GM21528 (cell line): Measurements from ENCODE around the gene DHX8.

ENCODE experiments used
- ATAC-seq: cut with Tn5 transposase; IDR thresholded peaks from one replicate; pipeline ENCODE4 v1.9.1; 2021; ENCODE audit warnings: mild to moderate bottlenecking, moderate library complexity; ENCODE audit not compliant: unreplicated experiment, low FRiP score

DHX8 gene

DNA sequence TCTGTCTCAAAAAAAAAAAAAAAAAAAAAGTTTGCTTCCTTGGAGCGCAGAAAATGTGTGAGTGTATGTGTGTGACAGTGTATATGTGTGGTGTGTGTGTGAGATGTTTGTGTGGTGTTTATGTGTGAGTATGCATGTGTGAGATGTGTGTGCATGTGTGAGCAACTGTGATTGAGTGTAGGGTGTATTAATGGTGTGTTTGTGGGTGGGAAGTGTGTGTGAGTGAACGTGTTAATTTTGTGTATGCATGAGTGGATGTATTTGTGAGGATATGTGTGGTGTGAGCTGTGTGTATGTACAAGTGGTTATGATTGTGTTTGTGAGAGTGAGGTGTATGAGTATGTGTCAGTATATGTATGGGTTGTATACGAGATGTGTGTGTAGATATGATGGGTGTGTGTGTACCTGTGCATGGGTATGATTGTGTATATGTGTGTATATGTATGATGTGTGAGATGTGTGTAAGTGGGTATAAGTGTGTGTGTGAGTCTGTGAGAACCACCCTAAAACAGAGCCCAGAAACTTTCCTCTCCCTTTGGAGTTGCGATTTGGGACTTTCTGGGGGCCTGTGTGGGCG lies 84.8 kb downstream of the DHX8 start:
- no peak for ATAC-seq

DNA sequence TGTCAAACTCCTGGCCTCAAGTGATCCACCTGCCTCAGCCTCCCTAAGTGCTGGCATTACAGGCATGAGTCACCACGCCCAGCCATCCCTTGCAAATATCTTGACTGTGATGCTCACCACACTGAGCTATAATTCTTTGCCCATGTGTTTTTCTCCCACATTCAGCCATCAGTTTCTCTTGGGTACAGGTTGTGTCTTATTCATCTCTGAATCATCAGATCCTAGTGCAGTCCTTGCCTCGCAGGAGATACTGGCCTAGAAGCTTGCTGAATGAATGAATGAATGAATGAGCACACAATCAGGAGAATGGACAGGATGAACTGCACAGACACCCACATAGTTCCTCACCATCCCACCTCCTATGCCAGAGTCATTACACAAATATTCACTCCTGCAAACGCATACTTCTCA lies 86.7 kb downstream of the DHX8 start:
- ATAC-seq = no peak

DNA sequence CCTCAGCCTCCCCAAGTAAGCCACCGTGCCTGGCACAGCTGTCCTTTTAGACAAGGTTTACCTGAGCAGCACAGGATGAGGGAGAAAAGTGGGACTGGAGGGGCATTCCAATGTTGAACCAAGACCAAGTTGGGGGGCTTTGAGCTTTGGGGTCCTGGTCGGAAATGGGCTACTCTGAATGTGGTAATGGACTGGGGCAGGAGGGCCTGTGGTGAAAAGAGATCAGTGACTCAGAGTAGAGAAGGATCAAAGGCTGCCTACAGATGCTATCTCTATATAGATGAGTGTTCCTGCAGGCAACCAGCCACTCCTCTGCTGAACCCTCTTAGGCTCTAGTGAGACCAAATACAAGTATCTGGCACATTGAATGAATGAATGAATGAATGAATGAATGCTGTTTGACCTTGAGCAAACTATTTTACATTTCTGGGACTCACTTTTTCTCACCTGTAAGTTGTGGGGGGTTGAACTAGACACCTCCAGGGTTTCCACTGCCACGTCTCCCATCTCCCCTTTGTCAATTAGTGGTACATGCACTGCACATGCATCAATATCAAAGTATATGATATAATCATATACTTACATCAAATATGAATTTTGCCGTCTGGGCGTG lies 88.7 kb downstream of the DHX8 start:
- no peak for ATAC-seq

DNA sequence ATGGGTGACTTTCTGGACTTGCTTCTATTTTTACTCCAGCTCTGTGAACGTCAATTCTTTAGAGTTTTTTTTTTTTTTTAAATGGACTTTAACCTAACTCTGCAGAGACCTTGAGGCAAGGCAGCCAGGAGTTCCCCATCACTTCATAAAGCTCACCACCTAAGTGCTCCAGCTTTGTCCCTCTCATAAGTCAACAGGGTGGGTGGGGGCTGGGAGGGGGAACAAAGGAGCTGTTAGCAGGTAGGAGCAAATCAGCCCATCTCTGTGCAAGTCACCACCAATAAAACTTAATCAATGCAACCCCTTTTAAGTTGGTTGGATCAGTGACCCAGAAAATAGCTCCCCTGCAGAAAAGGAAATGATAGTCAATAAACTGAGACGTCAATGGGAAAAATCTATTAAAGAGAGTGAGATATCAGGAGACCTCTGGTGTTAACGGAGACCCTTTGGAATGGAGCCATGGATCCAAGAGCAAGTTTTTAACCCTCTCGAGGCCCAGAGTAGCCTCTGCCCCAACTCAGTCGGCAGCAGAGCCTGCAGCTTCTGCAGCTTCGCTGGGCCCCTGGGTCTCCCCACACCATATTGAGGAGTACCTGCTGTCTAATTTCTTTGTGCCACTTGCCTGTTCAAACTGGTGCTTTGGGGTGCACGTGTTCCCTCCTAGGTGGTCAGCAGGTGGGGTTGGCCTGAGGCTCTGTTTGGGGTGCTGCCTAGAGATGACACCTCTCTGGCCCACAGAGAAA lies 90.0 kb downstream of the DHX8 start:
- no peak for ATAC-seq

DNA sequence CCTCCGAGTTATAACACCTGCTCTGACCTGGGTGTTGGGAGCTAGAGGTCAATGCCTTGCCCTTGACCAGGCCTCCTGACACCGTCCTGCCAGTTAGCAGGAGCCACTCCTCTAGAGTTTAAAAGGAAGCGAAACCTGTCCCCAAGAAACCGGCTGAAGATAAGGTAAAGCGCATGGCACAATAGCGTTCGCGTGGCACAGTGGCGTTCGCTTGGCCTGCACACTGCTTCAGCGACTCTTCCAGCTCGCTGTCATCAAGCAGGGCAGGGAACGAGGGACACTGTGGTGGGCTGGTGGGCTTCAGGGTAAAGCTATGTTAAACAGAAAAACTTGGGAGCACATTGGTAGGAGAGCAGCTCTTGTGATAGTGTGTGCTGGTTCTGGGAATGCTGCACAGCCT lies 90.6 kb downstream of the DHX8 start:
- no peak for ATAC-seq

DNA sequence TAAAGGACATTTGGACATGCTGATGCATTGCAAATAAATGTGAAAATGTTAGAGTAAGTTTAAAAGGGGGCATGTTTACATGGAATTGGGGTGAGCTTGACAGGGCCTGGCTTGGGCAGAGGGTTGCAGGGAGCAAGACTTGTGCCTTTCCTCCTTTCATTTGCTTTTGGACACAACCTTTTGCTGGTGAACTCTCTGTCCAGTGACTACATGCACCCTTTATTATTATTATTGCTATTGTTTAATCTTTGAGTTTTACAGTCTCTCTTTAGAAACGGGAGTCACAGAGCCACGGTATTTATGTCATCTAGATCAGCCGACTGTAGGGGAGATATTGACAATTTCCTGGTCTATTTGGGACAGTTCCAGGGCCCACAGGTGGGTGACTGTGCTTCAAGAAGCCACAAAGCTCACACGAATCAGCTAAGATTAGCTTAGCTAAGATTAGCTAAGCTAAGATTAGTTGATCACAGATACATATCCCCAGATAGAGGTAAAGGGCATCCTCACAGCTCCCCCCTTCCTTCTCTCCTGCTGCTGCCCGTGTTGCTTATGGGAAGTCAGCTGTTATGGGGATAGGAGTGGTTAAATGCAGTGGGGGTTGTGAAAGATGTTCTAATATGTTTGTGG lies 91.2 kb downstream of the DHX8 start:
- no peak for ATAC-seq
